NK-92 (cell line): ENCODE results near the gene HERC3.

Experiments
- DNase-seq: peaks from one replicate; lab custom pipeline; 2025; ENCODE audit not compliant: unreplicated experiment; lab: John Stamatoyannopoulos, UW

HERC3 gene

DNA sequence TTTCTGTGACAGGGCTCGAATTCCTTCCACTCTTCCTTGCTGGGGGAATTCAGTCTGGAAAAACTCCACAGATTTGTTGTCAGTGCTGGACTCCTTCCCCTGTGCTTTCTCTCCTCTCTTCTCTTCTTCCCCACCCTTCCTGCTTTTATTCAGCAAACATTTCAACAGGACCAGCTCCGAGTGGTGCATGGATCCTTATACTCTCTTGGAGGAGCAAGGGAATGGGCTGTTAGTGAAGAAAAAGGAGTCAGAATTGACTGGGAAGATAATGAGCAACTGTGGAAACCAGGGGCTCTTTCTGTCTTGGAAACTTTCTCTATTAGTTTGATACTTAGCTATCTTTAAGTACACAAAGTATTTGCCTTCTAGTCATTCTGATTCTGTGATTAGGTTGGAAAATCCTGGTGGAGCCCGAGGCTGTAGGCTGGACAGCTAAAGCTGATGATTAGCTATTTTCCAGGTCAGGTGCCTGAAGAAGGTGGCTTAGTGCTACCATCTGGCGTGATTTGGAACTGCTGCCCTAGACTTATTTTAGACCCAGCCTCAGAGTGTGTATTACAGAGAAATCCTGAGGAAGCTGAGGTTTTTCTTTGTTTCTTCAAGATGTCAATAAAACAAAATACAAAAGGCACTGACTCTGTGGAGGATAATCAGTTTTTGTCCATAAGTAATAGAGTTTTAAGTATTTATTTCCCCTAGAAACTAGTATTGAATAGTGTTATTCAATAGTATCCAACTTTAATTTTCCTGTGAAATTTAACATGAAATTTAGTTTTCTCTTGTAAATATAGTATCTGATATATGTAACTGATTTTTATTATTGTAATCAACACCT lies 67.0 kb downstream of the HERC3 start:
- no peak for DNase-seq

DNA sequence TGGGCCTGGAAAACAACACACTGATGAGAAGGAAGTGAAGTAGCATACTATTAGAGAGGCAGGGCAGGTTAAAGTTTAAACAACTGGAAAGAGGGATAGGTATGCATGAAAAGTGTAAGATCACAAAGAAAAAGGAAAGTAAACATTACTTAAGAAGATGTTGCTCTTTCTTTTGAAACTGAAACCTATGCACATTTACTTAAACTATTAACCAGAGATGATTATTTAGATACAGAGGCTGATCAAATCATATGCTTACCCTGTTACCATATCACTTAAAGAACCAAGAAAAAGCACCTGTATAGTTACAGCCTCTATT lies 67.6 kb downstream of the HERC3 start:
- DNase-seq: no peak

DNA sequence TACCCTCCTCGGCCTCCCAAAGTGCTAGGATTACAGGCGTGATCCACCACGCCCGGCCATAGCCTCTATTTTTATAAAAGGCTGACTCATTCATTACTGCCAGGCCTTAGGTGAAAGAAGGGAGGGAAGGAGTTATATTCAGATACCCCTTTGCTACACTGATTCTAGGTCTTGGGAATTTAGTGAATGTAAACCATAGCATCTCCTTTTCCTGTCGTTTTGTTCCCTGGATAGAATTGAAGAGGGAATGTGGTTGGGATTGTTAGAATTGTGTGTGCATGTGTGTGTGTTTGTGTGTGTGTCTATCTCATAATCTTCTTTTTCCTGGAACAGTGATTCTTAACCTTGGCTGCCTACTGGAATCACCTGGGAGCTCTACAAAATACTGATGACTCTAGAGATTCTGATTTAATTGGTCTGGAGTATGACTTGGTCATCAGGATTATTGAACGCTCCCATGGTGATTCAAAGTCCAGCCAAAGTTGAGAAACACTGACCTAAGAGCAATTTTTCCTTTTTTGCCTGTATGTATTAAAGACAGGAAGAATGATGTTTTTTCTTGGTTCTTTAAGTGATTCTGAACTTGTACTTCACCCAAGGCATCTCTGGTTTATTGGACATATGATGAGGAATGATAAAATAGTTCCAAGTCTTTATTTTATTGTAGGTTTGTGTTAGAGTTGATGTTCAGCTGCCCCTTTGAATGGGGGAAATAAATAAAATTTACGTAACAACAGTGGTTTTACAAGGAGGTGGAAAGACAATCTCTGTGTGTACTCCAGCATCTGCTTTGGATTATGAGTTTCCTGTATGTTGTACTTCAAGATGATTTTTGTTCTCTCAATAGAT lies 68.4 kb downstream of the HERC3 start:
- DNase-seq: no peak

DNA sequence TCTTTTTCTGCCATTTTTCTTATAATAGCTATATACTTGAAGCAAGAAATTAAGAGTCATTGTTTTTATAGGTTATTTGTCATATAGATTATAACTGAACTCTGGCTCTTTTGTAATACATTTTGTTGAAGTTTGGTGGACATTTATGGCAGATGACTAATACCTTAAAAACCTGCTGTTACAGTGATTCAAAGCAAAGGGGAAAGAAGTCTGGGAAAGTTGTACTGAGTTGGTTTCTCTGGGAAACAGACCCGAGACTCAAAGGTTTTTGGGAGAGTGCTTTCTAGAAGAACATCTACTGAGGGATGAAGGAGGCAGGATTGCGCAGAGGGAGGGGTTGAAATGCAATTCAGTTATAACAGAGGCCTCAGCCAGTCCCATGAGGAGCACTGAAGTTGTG lies 69.5 kb downstream of the HERC3 start:
- DNase-seq: no peak

DNA sequence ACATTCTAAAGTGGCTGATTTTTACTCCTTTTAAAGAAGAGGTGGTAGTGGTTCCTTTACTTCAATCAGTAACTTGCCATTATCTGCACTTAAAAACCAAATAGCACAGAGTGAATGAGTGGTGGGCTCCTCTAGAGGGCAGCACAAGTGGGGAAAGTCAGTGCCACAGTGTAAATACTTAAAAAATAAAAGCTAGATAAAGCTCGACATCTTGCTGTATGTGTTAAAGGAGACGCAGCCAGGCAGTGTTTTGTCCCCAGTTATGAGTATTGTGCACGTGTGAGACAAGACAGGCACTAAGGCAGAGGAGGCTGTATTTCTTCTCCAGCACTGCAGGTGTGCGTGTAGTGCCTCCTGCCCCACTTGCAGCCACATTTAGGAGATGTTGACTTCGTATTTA lies 80.7 kb downstream of the HERC3 start:
- no peak for DNase-seq

DNA sequence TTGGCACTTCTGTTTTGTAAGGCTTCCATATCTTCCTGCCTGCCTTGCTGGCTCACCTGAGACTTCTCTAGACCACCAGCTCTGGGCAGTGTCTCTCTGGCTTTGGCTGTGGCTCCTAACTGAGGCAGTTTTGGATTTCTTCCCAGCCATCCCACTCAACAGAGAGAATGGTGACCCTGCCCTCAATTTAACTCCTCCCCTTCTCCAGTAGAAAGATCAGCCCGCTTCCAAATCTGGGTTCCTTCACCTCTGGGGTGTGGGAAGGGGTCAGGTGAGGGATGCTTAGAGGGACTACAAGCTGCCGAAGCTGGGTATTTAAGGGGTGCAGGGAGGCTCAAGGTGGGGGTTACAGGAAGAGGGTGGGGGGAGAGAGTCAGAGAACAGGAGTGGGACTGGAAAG lies 81.6 kb downstream of the HERC3 start:
- no peak for DNase-seq

DNA sequence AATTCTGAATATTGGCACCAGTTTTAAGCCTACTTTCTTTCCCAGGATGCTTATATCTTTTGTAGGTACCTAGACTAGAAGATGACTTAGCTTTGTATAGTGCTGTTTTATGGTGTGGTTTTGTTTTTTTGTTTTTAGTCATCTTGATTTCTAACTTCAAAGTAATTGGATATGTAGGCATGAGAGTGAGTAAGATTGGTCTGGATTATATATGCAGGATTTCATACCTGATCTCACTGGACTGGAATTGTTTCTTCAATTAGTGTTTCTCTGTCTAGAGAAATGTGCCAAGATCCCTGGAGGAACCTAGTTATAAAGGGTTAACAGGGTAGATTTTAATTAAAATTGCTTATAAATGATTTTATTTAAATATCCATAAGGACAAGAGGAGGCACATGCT lies 82.3 kb downstream of the HERC3 start:
- DNase-seq: no peak

DNA sequence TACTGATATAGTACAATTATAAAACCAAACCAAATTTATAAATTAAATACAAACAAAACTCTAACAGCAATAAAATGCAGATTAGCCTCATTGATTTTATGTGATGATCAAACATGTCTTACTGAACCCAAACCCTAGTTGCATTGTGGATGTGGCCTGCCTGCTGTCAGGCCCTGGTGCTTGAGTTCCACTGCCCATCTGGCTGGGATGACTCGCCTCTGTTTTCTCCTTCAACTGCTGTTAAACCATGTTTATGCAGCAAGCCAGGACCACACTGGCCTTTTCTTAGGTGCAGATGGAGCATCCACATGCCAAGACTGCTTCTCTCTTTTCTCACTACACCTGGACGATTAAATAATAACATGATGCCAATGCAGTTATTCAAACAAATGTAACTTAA lies 82.7 kb downstream of the HERC3 start:
- DNase-seq: no peak

DNA sequence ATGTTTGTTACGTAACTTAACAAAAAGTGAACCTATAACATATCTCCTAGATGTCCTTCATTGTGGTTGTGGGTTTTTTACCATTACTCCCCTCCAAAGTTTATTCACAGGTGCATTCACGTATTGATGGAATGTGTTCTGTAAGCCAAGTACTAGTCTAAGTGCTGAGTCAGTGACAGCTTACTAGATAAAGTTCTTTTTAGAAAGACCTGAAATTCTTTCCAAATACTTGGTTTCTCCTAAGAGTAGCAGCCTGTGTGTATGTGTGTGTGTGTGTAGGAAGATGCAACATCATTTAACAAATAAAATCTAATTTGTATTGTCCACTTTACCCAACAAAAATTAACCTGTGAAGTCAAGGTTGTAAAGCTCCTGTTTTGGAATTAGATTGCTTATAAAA lies 83.3 kb downstream of the HERC3 start:
- no peak for DNase-seq

DNA sequence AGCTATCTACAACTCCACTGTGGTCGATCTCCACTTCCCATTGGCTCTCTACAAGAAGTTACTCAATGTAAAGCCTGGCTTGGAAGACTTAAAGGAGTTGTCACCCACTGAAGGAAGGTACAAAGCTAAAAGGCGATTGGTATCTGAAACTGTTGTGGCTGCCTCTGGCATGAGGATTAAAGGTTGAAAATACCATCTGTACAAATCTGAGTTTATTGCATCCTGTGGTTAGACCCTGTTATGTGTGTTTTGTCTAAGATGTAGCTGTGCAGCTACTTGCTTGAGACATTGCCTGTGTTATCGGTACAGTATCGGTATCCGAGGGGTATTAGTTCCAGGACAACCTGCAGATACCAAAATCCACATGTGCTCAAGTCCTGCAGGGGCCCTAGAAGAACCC lies 88.9 kb downstream of the HERC3 start:
- no peak for DNase-seq

DNA sequence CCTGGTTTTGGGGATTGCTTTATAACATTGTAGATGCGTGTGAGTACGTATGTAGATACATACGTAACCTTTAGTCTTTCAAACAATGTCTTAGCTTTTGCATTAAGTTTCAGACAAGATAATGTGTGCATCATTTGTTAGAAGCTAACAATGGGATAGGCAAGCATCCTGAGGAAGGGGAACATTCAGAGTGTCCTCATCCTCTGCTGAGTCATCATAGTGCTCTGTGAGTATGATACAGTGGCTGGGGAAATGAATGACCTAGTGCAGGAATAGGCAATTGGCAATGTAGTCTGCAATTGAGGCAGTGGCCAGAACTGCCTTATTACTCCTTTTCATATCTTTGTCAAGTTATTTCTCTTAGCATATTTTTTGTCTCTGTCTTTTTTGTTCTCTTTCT lies 98.1 kb downstream of the HERC3 start:
- DNase-seq: no peak

DNA sequence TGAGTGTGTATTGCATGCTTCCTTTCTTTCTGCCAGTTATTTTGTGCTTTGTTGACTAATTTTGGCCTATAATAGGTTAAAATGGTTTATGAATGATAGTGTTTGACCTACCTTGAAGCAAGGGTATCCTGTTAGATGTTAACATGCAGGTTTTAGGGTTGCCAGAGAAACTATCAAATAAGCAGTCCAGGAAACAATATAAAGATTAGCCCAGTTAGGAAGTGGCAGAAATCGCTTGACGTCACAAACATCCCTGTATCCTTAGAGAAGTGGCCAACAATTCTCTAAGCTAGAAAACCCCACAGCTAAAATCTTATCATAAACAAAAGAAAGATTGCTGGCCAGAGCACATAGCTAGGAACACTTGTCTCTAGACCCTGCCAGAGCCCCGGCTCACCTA lies 101.5 kb downstream of the HERC3 start:
- no peak for DNase-seq

DNA sequence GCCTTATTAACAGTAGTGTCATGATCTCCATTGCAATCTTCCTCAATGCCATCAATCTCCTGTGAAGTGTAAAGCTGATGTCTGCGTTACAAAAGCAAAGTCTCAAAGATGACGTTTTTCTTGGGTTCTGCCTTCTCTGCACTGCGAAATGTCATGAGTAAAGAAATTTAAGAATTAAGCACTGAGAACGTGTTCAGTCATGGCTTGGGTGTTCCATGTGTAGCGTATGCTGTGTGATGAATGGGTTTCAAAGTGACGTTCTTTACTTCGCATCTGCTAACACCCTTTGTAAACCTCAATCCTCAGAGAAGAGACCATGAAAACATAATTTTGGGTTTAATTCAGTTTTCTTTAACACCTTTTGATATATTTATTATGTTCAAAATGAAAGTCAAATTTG lies 104.3 kb downstream of the HERC3 start:
- DNase-seq: no peak

DNA sequence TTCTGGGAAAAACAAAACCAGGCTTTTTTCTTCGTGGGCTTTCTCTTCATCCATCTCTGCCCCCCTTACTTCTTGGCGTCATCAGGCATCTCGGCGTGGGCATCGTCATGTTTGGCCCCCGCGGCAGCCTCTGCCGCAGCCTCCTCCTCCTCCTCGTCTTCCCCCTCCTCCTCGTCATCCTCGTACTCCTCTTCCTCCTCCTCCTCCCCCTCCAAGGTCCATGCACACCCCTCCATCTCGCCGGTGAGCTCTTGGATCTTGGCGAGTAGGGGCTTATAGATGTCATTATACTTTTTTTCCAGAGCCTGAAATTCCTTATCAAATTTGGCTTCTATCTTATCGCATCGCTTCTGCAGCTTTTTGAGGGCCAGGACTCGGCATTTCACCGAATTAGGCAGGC lies 104.9 kb downstream of the HERC3 start:
- no peak for DNase-seq

DNA sequence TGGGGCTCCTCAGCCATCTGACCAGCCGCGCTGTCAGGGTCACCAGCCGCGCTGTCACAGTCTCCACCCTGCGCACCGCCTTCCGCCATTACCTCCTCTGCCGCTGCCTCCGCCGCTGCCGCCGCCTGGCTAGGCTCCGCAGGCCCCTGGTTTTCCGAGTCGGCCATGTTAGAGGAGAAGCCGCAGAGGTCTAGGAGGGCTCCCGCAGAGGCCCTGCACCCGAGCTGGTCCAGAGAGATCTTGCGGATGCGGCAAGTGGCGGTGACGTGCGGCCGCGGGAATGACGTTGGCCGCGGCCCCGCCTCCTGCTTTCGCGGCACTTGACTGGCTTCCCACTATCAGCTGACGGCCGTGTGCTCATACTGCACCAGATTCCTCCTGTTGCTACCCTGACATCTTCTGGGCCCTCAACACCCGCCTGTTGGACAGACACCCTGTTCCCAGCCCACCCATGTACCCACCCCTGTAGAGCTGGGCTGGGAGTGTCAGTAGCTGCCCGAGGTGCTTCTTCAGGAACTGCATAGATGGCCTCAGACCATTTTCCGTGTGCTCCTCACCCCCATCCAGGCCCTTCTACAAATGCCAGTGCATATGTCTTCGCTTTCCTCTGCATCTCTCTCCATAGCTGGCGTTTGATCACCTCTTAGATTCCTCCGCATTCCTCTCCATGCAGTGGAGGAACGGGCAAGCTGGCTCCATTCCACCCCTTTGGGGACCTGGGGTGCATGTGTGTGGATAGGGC lies 105.5 kb downstream of the HERC3 start, which contains the start of gene NAP1L5:
Gene NAP1L5, minus strand, starts transcription at position 242 of the 742 bp plus-strand sequence. Its CDS starts 75 bp downstream, at position 167.
- DNase-seq: no peak

DNA sequence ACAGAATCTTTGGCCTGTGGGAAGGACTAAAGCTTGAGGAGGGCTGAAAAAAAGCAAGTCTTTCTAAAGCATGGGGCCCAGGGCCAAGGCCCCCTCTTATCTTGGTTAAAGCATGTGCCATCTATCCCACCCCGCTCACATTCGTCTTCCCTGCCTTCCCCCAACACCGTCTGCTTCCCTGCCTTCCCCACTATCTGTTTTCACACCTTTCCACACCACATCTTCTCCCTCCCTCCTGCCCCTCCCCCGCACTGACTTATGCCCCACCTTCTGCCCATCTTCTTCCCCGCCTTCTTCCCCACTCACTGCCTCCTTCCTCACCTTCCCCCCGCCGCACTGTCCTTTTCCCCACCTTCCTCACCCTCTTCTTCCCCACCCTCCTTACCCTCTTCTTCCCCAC lies 106.2 kb downstream of the HERC3 start:
- no peak for DNase-seq

DNA sequence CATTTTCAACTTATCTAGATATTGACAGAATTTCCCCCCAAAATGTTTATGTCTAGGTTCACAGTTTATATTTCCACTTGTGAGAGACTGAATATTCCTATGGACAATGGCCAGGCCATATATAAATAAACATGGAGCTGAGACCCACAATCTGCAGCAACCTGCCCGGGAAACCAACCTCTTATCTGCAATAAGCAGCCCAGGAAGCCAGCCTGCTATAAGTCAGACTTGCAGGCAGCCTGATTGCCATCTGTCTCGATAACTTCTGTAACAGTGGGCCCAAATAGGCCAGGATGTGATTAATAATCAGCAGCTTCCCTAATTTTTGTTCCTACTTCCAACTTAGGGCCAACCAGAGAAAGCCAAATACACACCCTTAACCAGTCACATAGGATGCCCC lies 110.5 kb downstream of the HERC3 start:
- no peak for DNase-seq

DNA sequence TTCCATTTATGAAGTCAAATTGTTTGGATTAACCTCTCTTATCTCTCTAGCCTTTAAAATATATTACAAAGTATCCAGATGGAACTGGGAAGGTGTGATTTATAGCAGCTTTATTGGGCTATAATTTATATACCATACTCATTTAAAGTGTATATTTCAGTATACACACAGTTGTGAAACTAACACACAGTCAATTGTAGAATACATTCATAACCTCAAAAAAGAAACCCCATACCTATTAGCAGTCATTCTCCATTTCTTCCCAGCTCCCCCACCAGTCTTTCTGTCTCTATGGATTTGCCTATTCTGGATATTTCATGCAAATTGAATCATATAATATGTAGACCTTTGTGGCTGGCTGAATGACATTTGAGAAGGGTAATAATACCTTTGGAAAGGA lies 112.9 kb downstream of the HERC3 start:
- DNase-seq: no peak

DNA sequence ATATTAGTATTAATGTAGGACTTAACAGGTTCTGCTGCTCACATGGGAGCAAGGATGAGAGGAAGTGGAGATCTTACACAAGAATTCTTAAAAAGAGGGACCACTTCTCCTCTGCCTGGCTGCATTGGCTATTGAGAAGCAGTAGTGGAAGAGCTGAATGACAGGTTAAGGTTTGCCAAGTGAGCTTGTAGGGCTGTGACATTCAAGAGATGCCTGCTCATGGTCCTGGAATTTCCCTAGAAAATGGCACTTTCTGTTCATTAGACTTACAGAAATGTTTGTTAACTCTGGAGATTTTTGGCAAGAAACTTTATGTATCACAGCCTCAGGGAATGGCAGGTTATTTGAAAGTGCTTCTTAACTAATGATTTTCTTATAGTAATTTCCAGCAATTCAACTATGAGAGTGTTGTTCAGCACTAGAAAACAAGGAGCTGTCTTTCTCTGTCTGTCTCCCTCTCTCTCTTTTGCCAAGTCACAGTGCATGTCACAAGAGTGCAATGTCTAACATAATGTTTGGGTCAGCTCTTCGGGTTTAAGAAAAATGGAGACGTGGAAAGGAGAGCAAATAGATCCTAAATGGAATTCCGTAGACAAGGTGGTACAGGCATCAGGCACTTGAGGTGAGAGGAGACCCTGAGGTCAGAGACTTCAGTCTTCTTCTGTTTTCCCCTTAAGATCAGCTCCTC lies 113.7 kb downstream of the HERC3 start:
- no peak for DNase-seq

DNA sequence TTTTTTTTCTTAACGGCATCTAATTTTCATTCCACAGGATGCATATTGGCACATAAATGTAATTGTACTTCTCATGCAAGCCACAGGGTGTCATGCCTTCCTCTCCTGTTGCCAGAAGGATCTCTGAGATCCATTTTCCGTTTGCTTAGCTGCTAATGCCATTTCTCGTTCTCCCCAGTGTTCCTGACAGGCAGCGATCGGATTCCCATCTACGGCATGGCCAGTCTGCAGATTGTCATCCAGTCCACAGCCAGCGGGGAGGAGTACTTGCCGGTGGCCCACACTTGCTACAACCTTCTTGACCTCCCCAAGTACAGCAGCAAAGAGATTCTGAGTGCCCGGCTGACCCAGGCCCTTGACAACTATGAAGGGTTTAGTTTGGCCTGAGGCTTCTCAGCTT lies 114.3 kb downstream of the HERC3 start:
- DNase-seq: no peak

DNA sequence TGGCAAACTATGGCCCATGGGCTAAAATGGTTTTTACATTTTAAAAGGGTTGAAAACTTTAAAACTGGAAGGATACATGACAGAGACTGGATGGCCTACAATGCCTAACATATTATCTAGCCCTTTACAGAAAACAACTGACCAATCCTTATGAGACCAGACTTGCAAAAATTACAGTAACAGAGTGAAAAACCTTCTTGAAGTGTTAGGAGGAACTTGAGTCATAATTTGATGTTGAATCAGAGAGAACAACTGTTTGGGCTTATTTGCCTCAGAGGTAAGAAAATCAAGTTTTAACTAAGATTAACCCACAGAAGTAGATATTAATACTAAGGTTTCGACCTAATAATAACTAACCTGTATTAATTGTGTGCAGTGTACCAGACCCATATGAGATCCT lies 117.7 kb downstream of the HERC3 start:
- DNase-seq: no peak
